ENCODE measurements around the gene BPIFB2.

BPIFB2 gene

GRCh38 chr20:33019465-33020277 is 12.2 kb downstream of the BPIFB2 start:
- in situ Hi-C loops (cut with HindIII; ENCODE audit: low pct_unique_long_range_greater_than_20kb, low sequenced_read_pairs), result no loop called here
- TF ChIP-seq JUND (IDR thresholded peaks at IDR 0.05; ENCODE audit: low read depth), result no peak
- DNase-seq (ENCODE audit: low read depth in 1 of 2, low spot score in 1 of 2), result no peak

GRCh38 chr20:33020278-33021161 is 13.0 kb downstream of the BPIFB2 start:
- DNase-seq (ENCODE audit: low read depth in 1 of 2, low spot score in 1 of 2), result no peak
- TF ChIP-seq JUND (IDR thresholded peaks at IDR 0.05; ENCODE audit: low read depth), result no peak
- in situ Hi-C loops (cut with HindIII; ENCODE audit: low pct_unique_long_range_greater_than_20kb, low sequenced_read_pairs), result no loop called here

GRCh38 chr20:33021879-33022278 is 14.4 kb downstream of the BPIFB2 start:
- TF ChIP-seq JUND (IDR thresholded peaks at IDR 0.05; ENCODE audit: low read depth), result no peak
- in situ Hi-C loops (cut with HindIII; ENCODE audit: low pct_unique_long_range_greater_than_20kb, low sequenced_read_pairs), result no loop called here
- no peak for DNase-seq (ENCODE audit: low read depth in 1 of 2, low spot score in 1 of 2)

- no peak for TF ChIP-seq JUND (IDR thresholded peaks at IDR 0.05; ENCODE audit: low read depth)
- in situ Hi-C loops (cut with HindIII; ENCODE audit: low pct_unique_long_range_greater_than_20kb, low sequenced_read_pairs), result no loop called here
- no peak for DNase-seq (ENCODE audit: low read depth in 1 of 2, low spot score in 1 of 2)
These were observed 14.8 kb downstream of the BPIFB2 start for GRCh38 chr20:33022289-33022688.

GRCh38 chr20:33022694-33023438 is 15.4 kb downstream of the BPIFB2 start:
- in situ Hi-C loops (cut with HindIII; ENCODE audit: low pct_unique_long_range_greater_than_20kb, low sequenced_read_pairs), result no loop called here
- no peak for TF ChIP-seq JUND (IDR thresholded peaks at IDR 0.05; ENCODE audit: low read depth)

GRCh38 chr20:33023439-33024242 is 16.1 kb downstream of the BPIFB2 start:
- DNase-seq (ENCODE audit: low read depth in 1 of 2, low spot score in 1 of 2), result no peak
- TF ChIP-seq JUND (IDR thresholded peaks at IDR 0.05; ENCODE audit: low read depth), result no peak
- in situ Hi-C loops (cut with HindIII; ENCODE audit: low pct_unique_long_range_greater_than_20kb, low sequenced_read_pairs), result no loop called here

More at GRCh38 chr20:33022694-33023438, 15.4 kb downstream of the BPIFB2 start:
- DNase-seq (ENCODE audit: low read depth in 1 of 2, low spot score in 1 of 2), result no peak

- DNase-seq (ENCODE audit: low read depth in 1 of 2, low spot score in 1 of 2), result no peak
- in situ Hi-C loops (cut with HindIII; ENCODE audit: low pct_unique_long_range_greater_than_20kb, low sequenced_read_pairs), result no loop called here
- TF ChIP-seq JUND (IDR thresholded peaks at IDR 0.05; ENCODE audit: low read depth), result no peak
These were observed 16.7 kb downstream of the BPIFB2 start for GRCh38 chr20:33024243-33024560.

GRCh38 chr20:33024609-33025317 is 17.3 kb downstream of the BPIFB2 start:
- no peak for DNase-seq (ENCODE audit: low read depth in 1 of 2, low spot score in 1 of 2)
- in situ Hi-C loops (cut with HindIII; ENCODE audit: low pct_unique_long_range_greater_than_20kb, low sequenced_read_pairs), result no loop called here
- TF ChIP-seq JUND (IDR thresholded peaks at IDR 0.05; ENCODE audit: low read depth), result no peak

GRCh38 chr20:33025318-33025876 is 17.9 kb downstream of the BPIFB2 start:
- no peak for DNase-seq (ENCODE audit: low read depth in 1 of 2, low spot score in 1 of 2)
- TF ChIP-seq JUND (IDR thresholded peaks at IDR 0.05; ENCODE audit: low read depth), result no peak
- in situ Hi-C loops (cut with HindIII; ENCODE audit: low pct_unique_long_range_greater_than_20kb, low sequenced_read_pairs), result no loop called here

- no peak for TF ChIP-seq JUND (IDR thresholded peaks at IDR 0.05; ENCODE audit: low read depth)
- no peak for DNase-seq (ENCODE audit: low read depth in 1 of 2, low spot score in 1 of 2)
- in situ Hi-C loops (cut with HindIII; ENCODE audit: low pct_unique_long_range_greater_than_20kb, low sequenced_read_pairs), result no loop called here
These were observed 18.7 kb downstream of the BPIFB2 start for GRCh38 chr20:33026072-33026778.
